IPS-15b (cell line): Measurements from ENCODE around the gene ADAMTS16.

Experiments used
- H3K27me3 ChIP-seq: one replicate; pipeline ENCODE4 v1.6.1; 2013; ENCODE audit warnings: low read length; ENCODE audit not compliant: control insufficient read depth, insufficient read depth
- H3K36me3 ChIP-seq: one replicate; pipeline ENCODE4 v1.6.1; 2013; ENCODE audit warnings: low read length; ENCODE audit not compliant: control insufficient read depth, insufficient read depth
- H3K4me1 ChIP-seq: one replicate; pipeline ENCODE4 v1.6.1; 2013; ENCODE audit warnings: mild to moderate bottlenecking, low read length; ENCODE audit not compliant: control insufficient read depth, insufficient read depth
- H3K4me3 ChIP-seq: one replicate; pipeline ENCODE4 v1.5.1; 2013; ENCODE audit warnings: low read depth, low read length
- H3K9ac ChIP-seq: one replicate; pipeline ENCODE4 v1.6.1; 2013; ENCODE audit warnings: low read depth, mild to moderate bottlenecking, low read length
- H3K9me3 ChIP-seq: one replicate; pipeline ENCODE4 v1.6.1; 2013; ENCODE audit warnings: mild to moderate bottlenecking, low read length; ENCODE audit not compliant: control insufficient read depth, insufficient read depth

The ADAMTS16 gene

GRCh38 chr5:5313101-5313635 lies 173.0 kb downstream of the ADAMTS16 start:
- Histone ChIP-seq H3K9ac (no peak overlapping the region), H3K27me3 (no peaks in the 10 kb centered on the region), H3K36me3 (no peaks in the 10 kb centered on the region), H3K9me3 (no peaks in the 10 kb centered on the region), H3K4me3 (no peak overlapping the region), H3K4me1 (peaks cover 9% of the 10 kb centered on the region)

GRCh38 chr5:5314166-5314565 lies 174.0 kb downstream of the ADAMTS16 start:
- peaks cover 9% of the 10 kb centered on the region for H3K4me1 ChIP-seq
- H3K9ac ChIP-seq, result no peak overlapping the region
- no peaks in the 10 kb centered on the region for H3K36me3 ChIP-seq
- no peaks in the 10 kb centered on the region for H3K27me3 ChIP-seq
- no peaks in the 10 kb centered on the region for H3K9me3 ChIP-seq
- no peak overlapping the region for H3K4me3 ChIP-seq

- no peak overlapping the region for H3K9ac ChIP-seq
- H3K4me1 ChIP-seq, result peaks cover 9% of the 10 kb centered on the region
- H3K36me3 ChIP-seq, result no peaks in the 10 kb centered on the region
- H3K9me3 ChIP-seq, result no peaks in the 10 kb centered on the region
- H3K27me3 ChIP-seq, result no peaks in the 10 kb centered on the region
- H3K4me3 ChIP-seq, result no peak overlapping the region
Measured at GRCh38 chr5:5314626-5315025, 174.5 kb downstream of the ADAMTS16 start.

GRCh38 chr5:5315068-5315980 lies 175.2 kb downstream of the ADAMTS16 start:
- Histone ChIP-seq H3K9ac (no peak overlapping the region), H3K4me1 (peaks cover 9% of the 10 kb centered on the region), H3K36me3 (no peaks in the 10 kb centered on the region), H3K27me3 (no peaks in the 10 kb centered on the region), H3K9me3 (no peaks in the 10 kb centered on the region), H3K4me3 (no peak overlapping the region)

GRCh38 chr5:5316334-5316733 lies 176.2 kb downstream of the ADAMTS16 start:
- Histone ChIP-seq H3K4me1 (peaks cover 9% of the 10 kb centered on the region), H3K27me3 (no peaks in the 10 kb centered on the region), H3K9me3 (no peaks in the 10 kb centered on the region), H3K9ac (no peak overlapping the region), H3K4me3 (no peak overlapping the region), H3K36me3 (no peaks in the 10 kb centered on the region)

- H3K36me3 ChIP-seq, result no peaks in the 10 kb centered on the region
- H3K4me3 ChIP-seq, result no peak overlapping the region
- peaks cover 5% of the 10 kb centered on the region for H3K4me1 ChIP-seq
- H3K27me3 ChIP-seq, result no peaks in the 10 kb centered on the region
- no peaks in the 10 kb centered on the region for H3K9me3 ChIP-seq
- H3K9ac ChIP-seq, result no peak overlapping the region
Measured at GRCh38 chr5:5317976-5318375, 177.8 kb downstream of the ADAMTS16 start.

GRCh38 chr5:5318426-5319190 lies 178.5 kb downstream of the ADAMTS16 start:
- no peaks in the 10 kb centered on the region for H3K27me3 ChIP-seq
- H3K4me3 ChIP-seq, result no peak overlapping the region
- H3K9me3 ChIP-seq, result no peaks in the 10 kb centered on the region
- H3K9ac ChIP-seq, result no peak overlapping the region
- no peaks in the 10 kb centered on the region for H3K4me1 ChIP-seq
- H3K36me3 ChIP-seq, result no peaks in the 10 kb centered on the region

- Histone ChIP-seq H3K27me3 (no peaks in the 10 kb centered on the region), H3K36me3 (peaks cover 4% of the 10 kb centered on the region), H3K9me3 (no peaks in the 10 kb centered on the region), H3K9ac (no peak overlapping the region), H3K4me1 (no peaks in the 10 kb centered on the region), H3K4me3 (no peak overlapping the region)
Measured at GRCh38 chr5:5320062-5320805, 180.1 kb downstream of the ADAMTS16 start.

- H3K36me3 ChIP-seq, result peaks cover 4% of the 10 kb centered on the region
- no peak overlapping the region for H3K4me3 ChIP-seq
- H3K4me1 ChIP-seq, result no peaks in the 10 kb centered on the region
- H3K9ac ChIP-seq, result no peak overlapping the region
- H3K9me3 ChIP-seq, result no peaks in the 10 kb centered on the region
- H3K27me3 ChIP-seq, result no peaks in the 10 kb centered on the region
Measured at GRCh38 chr5:5321137-5321536, 181.0 kb downstream of the ADAMTS16 start.

GRCh38 chr5:5323551-5323950 lies 183.4 kb downstream of the ADAMTS16 start:
- no peak overlapping the region for H3K9ac ChIP-seq
- no peak overlapping the region for H3K4me3 ChIP-seq
- H3K27me3 ChIP-seq, result no peaks in the 10 kb centered on the region
- peaks cover 3% of the 10 kb centered on the region for H3K4me1 ChIP-seq
- peaks cover 4% of the 10 kb centered on the region for H3K36me3 ChIP-seq
- no peaks in the 10 kb centered on the region for H3K9me3 ChIP-seq

GRCh38 chr5:5326115-5326758 lies 186.1 kb downstream of the ADAMTS16 start:
- Histone ChIP-seq H3K4me1 (peaks cover 3% of the 10 kb centered on the region), H3K27me3 (no peaks in the 10 kb centered on the region), H3K4me3 (no peak overlapping the region), H3K36me3 (peaks cover 4% of the 10 kb centered on the region), H3K9me3 (no peaks in the 10 kb centered on the region), H3K9ac (no peak overlapping the region)
